GM18868 (cell line): Measurements from ENCODE around the gene THOC1.

Source experiments
- ATAC-seq: cut with Tn5 transposase; IDR thresholded peaks from one replicate; pipeline ENCODE4 v1.9.1; 2021; ENCODE audit warnings: mild to moderate bottlenecking, moderate library complexity; ENCODE audit not compliant: unreplicated experiment

THOC1 gene

GRCh38 chr18:286515-287310 is 18.9 kb upstream of the THOC1 start:
- no peak for ATAC-seq

- ATAC-seq: no peak
These were observed 18.0 kb upstream of the THOC1 start for GRCh38 chr18:285817-286216.

GRCh38 chr18:275486-275885 is 7.6 kb upstream of the THOC1 start:
- ATAC-seq: peak; percentile 67

- ATAC-seq: no peak
These were observed 6.5 kb upstream of the THOC1 start for GRCh38 chr18:274313-274712.

- no peak for ATAC-seq
These were observed 5.7 kb upstream of the THOC1 start for GRCh38 chr18:273525-273924.

- ATAC-seq: no peak
These were observed 4.8 kb upstream of the THOC1 start for GRCh38 chr18:272650-273049.

- ATAC-seq: no peak
These were observed 1.7 kb upstream of the THOC1 start for GRCh38 chr18:269480-270095.

GRCh38 chr18:267380-267687 is 513 bp downstream of the THOC1 start:
- peak; percentile 31 for ATAC-seq

- ATAC-seq: no peak
These were observed 6.3 kb downstream of the THOC1 start for GRCh38 chr18:261398-262073.

GRCh38 chr18:260547-260946 is 7.3 kb downstream of the THOC1 start:
- no peak for ATAC-seq

GRCh38 chr18:255171-255570 is 12.7 kb downstream of the THOC1 start:
- no peak for ATAC-seq

- ATAC-seq: no peak
These were observed 14.7 kb downstream of the THOC1 start for GRCh38 chr18:253121-253520.

GRCh38 chr18:251572-251971 is 16.3 kb downstream of the THOC1 start:
- ATAC-seq: no peak

- ATAC-seq: no peak
These were observed 17.2 kb downstream of the THOC1 start for GRCh38 chr18:250685-251084.

GRCh38 chr18:248053-248452 is 19.8 kb downstream of the THOC1 start:
- no peak for ATAC-seq

- no peak for ATAC-seq
These were observed 22.5 kb downstream of the THOC1 start for GRCh38 chr18:245282-245847.

- no peak for ATAC-seq
These were observed 27.7 kb downstream of the THOC1 start for GRCh38 chr18:240175-240574.

- ATAC-seq: no peak
These were observed 36.3 kb downstream of the THOC1 start for GRCh38 chr18:231563-231962.

GRCh38 chr18:228586-228985 is 39.3 kb downstream of the THOC1 start:
- ATAC-seq: no peak

GRCh38 chr18:227902-228301 is 39.9 kb downstream of the THOC1 start:
- no peak for ATAC-seq

GRCh38 chr18:227374-227773 is 40.5 kb downstream of the THOC1 start:
- no peak for ATAC-seq

GRCh38 chr18:225745-226144 is 42.1 kb downstream of the THOC1 start:
- no peak for ATAC-seq
